ENCODE measurements around the gene RNF180.
"Not testable (repeated sequence)": the region's sequence is repeated elsewhere in the genome, so short reads cannot be mapped to it uniquely, and the experiment has no call there.

RNF180 gene

GRCh38 chr5:64344501-64344900 is 178.9 kb downstream of the RNF180 start:
- TF ChIP-seq CTCF (IDR thresholded peaks at IDR 0.05; ENCODE audit: poor library complexity, severe bottlenecking) = no peak
- no peak for ATAC-seq (ENCODE audit: low read depth)
- DNase-seq (ENCODE audit: low spot score) = no peak
- no peak overlapping the region for H3K27ac ChIP-seq (ENCODE audit: poor library complexity, severe bottlenecking)
- H3K36me3 ChIP-seq (ENCODE audit: low read depth) = no peaks in the 10 kb centered on the region
- H3K27me3 ChIP-seq (ENCODE audit: insufficient read depth, poor library complexity, severe bottlenecking) = no peaks in the 10 kb centered on the region
- H3K9me3 ChIP-seq (ENCODE audit: severe bottlenecking) = peaks cover 6% of the 10 kb centered on the region
- peaks cover 16% of the 10 kb centered on the region for H3K4me1 ChIP-seq (ENCODE audit: insufficient read depth, poor library complexity, severe bottlenecking)
- no peak overlapping the region for H3K4me3 ChIP-seq (ENCODE audit: severe bottlenecking)

GRCh38 chr5:64347309-64347708 is 181.7 kb downstream of the RNF180 start:
- peak; percentile 53 for TF ChIP-seq CTCF (IDR thresholded peaks at IDR 0.05; ENCODE audit: poor library complexity, severe bottlenecking)
- ATAC-seq (ENCODE audit: low read depth) (no peak), DNase-seq (ENCODE audit: low spot score) (no peak)
- Histone ChIP-seq H3K27ac (ENCODE audit: poor library complexity, severe bottlenecking) (no peak overlapping the region), H3K9me3 (ENCODE audit: severe bottlenecking) (peaks cover 6% of the 10 kb centered on the region), H3K27me3 (ENCODE audit: insufficient read depth, poor library complexity, severe bottlenecking) (no peaks in the 10 kb centered on the region), H3K4me3 (ENCODE audit: severe bottlenecking) (no peak overlapping the region), H3K36me3 (ENCODE audit: low read depth) (no peaks in the 10 kb centered on the region), H3K4me1 (ENCODE audit: insufficient read depth, poor library complexity, severe bottlenecking) (no peaks in the 10 kb centered on the region)

DNA sequence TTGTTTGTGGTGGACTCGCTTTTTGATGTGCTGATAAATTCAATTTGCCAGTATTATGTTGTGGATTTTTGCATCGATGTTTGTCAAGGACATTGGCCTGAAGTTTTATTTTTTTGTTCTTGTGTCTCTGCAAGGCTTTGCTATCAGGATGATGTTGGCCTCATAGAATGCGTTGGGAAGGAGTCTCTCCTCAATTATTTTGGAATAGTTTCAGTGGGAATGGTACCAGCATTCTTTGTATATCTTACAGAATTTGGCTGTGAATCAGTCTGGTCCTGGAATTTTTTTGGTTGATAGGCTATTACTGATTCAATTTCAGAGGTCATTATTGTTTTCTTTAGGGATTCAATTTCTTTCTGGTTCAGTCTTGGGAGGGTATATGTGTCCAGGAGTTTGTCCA is 198.8 kb downstream of the RNF180 start:
- Histone ChIP-seq H3K9me3 (ENCODE audit: severe bottlenecking) (peaks cover 2% of the 10 kb centered on the region), H3K4me3 (ENCODE audit: severe bottlenecking) (no peak overlapping the region), H3K27ac (ENCODE audit: poor library complexity, severe bottlenecking) (no peak overlapping the region), H3K36me3 (ENCODE audit: low read depth) (no peaks in the 10 kb centered on the region), H3K4me1 (ENCODE audit: insufficient read depth, poor library complexity, severe bottlenecking) (no peaks in the 10 kb centered on the region), H3K27me3 (ENCODE audit: insufficient read depth, poor library complexity, severe bottlenecking) (no peaks in the 10 kb centered on the region)
- ATAC-seq (ENCODE audit: low read depth) = no peak
- no peak for TF ChIP-seq CTCF (IDR thresholded peaks at IDR 0.05; ENCODE audit: poor library complexity, severe bottlenecking)
- no peak for DNase-seq (ENCODE audit: low spot score)

- Histone ChIP-seq H3K9me3 (ENCODE audit: severe bottlenecking) (no peaks in the 10 kb centered on the region), H3K27me3 (ENCODE audit: insufficient read depth, poor library complexity, severe bottlenecking) (no peaks in the 10 kb centered on the region), H3K27ac (ENCODE audit: poor library complexity, severe bottlenecking) (no peak overlapping the region), H3K36me3 (ENCODE audit: low read depth) (no peaks in the 10 kb centered on the region), H3K4me1 (ENCODE audit: insufficient read depth, poor library complexity, severe bottlenecking) (no peaks in the 10 kb centered on the region), H3K4me3 (ENCODE audit: severe bottlenecking) (no peak overlapping the region)
- DNase-seq (ENCODE audit: low spot score) = no peak
- ATAC-seq (ENCODE audit: low read depth) = peak; percentile 85
- peak; percentile 72 for TF ChIP-seq CTCF (IDR thresholded peaks at IDR 0.05; ENCODE audit: poor library complexity, severe bottlenecking)
These were observed 219.1 kb downstream of the RNF180 start for GRCh38 chr5:64384765-64385164.

- H3K27me3 ChIP-seq (ENCODE audit: insufficient read depth, poor library complexity, severe bottlenecking) = no peaks in the 10 kb centered on the region
- no peaks in the 10 kb centered on the region for H3K36me3 ChIP-seq (ENCODE audit: low read depth)
- H3K27ac ChIP-seq (ENCODE audit: poor library complexity, severe bottlenecking) = no peak overlapping the region
- no peaks in the 10 kb centered on the region for H3K9me3 ChIP-seq (ENCODE audit: severe bottlenecking)
- ATAC-seq (ENCODE audit: low read depth) (no peak), DNase-seq (ENCODE audit: low spot score) (no peak)
- no peak for TF ChIP-seq CTCF (IDR thresholded peaks at IDR 0.05; ENCODE audit: poor library complexity, severe bottlenecking)
- H3K4me1 ChIP-seq (ENCODE audit: insufficient read depth, poor library complexity, severe bottlenecking) = no peaks in the 10 kb centered on the region
- H3K4me3 ChIP-seq (ENCODE audit: severe bottlenecking) = no peak overlapping the region
These were observed 231.9 kb downstream of the RNF180 start for GRCh38 chr5:64397552-64397951.

DNA sequence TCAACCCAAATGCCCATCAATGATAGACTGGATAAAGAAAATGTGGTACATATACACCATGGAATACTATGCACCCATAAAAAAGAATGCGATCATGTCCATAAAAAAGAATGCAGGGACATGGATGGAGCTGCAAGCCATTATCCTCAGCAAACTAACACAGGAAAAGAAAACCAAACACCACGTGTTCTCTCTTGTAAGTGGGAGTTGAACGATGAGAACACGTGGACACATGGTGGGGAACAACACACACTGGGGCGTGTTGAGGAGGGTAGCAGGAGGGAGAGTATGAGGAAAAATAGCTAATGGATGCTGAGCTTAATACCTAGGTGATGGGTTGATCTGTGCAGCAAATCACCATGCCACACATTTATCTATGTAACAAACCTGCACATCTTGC is 233.1 kb downstream of the RNF180 start:
- H3K4me3 ChIP-seq (ENCODE audit: severe bottlenecking); H3K27ac ChIP-seq (ENCODE audit: poor library complexity, severe bottlenecking); H3K36me3 ChIP-seq (ENCODE audit: low read depth); H3K9me3 ChIP-seq (ENCODE audit: severe bottlenecking); ATAC-seq (ENCODE audit: low read depth); H3K27me3 ChIP-seq (ENCODE audit: insufficient read depth, poor library complexity, severe bottlenecking); DNase-seq (ENCODE audit: low spot score); H3K4me1 ChIP-seq (ENCODE audit: insufficient read depth, poor library complexity, severe bottlenecking): not testable (repeated sequence)

DNA sequence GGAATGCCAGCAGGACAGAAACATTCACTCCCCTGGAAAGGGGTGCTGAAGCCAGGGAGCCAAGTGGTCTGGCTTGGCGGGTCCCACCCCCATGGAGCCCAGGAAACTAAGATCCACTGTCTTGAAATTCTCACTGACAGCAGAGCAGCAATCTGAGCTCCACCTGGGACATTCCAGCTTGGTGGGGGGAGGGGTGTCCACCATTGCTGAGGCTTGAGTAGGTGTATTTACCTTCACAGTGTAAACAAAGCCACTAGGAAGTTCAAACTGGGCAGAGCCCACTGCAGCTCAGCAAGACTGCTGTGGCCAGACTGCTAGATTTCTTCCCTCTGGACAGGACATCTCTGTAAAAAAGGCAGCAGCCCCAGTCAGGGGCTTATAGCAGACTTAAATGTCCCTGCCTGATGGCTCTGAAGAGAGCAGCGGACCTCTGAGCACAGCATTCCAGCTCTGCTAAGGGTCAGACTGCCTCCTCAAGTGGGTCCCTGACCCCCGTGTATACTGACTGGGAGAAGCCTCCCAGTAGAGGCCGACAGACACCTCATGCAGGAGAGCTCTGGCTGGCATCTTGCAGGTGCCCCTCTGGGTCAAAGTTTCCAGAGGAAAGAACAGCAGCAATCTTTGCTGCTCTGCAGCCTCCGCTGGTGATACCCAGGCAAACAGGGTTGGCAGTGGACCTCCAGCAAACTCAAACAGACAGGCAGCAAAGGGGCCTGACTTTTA is 241.6 kb downstream of the RNF180 start:
- not testable (repeated sequence) for H3K4me3 ChIP-seq (ENCODE audit: severe bottlenecking); H3K36me3 ChIP-seq (ENCODE audit: low read depth); H3K27ac ChIP-seq (ENCODE audit: poor library complexity, severe bottlenecking); ATAC-seq (ENCODE audit: low read depth); H3K9me3 ChIP-seq (ENCODE audit: severe bottlenecking); H3K27me3 ChIP-seq (ENCODE audit: insufficient read depth, poor library complexity, severe bottlenecking); DNase-seq (ENCODE audit: low spot score); H3K4me1 ChIP-seq (ENCODE audit: insufficient read depth, poor library complexity, severe bottlenecking)

All from RWPE2 (cell line).